HG03159 (cell line): ENCODE data around the gene LYL1.

Experiments
- ATAC-seq: cut with Tn5 transposase; IDR thresholded peaks from one replicate; pipeline ENCODE4 v1.9.1; 2021; ENCODE audit warnings: mild to moderate bottlenecking, moderate library complexity; ENCODE audit not compliant: unreplicated experiment

The LYL1 gene

GRCh38 chr19:13058951-13059660, 43.6 kb downstream of the LYL1 start:
- ATAC-seq, result no peak

- ATAC-seq, result no peak
These were observed 44.9 kb downstream of the LYL1 start for GRCh38 chr19:13057744-13058143.

GRCh38 chr19:13057147-13057572, 45.5 kb downstream of the LYL1 start:
- no peak for ATAC-seq

- no peak for ATAC-seq
These were observed 46.5 kb downstream of the LYL1 start for GRCh38 chr19:13056052-13056660.

DNA sequence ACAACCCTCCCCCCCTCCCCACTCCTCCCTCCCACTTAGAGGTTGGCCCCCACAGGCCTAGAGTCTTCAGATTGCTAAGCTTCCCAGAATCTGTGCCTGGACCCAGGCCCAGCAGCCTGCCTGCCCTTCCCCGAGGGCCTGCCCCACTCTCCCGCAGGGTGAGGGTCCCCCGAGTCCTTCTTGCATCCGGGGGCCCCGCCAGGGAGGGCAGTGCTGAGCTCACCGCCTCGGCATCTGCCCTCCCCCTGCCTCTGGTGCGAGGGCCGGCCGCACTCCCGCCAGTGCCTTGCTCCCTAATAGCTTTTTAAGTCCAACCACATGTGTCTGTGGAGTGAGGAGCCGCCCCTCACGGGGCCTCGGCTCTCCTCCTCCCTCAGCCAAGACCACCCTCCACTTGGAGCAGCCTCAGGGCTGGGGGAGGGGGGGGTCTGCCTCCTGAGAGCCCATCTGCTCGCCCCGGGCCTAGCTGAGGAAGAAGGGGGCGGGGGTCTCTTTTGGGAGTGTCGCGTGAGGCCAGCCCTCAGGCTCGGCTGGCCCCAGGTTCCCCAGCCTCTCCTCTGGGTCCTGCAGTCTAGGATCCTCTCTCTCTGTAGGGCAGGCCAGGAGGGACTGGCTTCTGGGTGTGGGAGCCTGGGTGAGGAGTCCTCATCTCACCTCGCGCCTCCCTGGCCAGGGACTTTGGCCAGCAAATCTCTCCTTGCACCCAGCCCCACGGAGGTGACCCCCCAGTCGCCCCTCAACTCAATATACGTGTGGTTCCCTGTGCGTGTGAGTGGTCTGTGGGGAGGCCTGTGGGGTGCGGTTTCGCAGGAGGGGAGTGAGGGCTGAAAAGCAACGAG, 47.2 kb downstream of the LYL1 start:
- ATAC-seq, result no peak

DNA sequence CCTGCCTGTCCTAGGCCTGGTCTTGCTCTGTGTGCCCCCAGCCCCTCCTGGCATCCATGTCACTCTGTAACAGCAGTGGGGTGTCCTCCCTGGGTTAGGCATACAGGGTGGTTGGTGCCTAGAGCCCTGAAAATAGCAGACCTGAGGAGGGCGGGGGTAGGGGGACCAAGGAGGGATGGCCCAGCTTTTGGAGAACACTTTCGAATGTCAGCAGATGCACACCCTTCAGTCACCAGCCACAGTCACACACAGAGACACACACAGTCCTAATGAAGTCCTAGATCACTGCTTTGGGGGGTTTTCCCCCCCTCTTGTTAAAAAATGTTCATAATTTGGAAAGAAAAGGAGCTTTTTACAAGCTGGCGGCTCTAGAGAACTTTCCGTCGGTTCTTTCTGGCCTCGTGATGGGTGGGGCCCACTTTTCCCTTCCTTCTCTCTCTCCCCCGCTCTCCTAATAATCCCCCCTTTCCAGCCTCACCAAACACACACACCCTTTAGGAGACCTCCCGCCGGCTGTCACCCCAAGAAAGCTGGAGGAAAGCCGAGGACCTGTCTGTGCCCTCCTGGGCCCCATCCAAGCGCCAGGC, 47.9 kb downstream of the LYL1 start:
- ATAC-seq, result no peak

GRCh38 chr19:13053761-13054625, 48.7 kb downstream of the LYL1 start:
- no peak for ATAC-seq

DNA sequence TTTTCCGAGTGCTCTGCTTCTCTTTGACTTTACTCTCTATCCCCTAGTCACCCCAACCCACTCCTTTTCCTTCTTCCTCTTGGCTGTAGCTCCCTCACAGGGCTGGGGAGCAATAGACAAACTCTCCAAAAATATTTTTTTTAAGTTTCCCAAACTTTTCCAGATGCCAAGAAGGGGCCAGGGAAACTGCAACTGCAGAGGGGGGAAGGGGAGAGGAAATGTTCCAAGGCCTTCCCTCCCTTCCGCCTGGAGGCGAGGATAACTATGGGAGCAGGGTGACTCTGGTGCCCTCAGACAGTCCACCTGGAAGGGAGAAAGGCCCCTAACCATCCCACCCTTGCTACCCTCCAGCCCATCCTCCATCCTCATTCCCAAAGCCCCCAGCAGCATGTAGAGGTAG, 49.4 kb downstream of the LYL1 start:
- no peak for ATAC-seq

GRCh38 chr19:13052447-13053175, 50.0 kb downstream of the LYL1 start:
- no peak for ATAC-seq

DNA sequence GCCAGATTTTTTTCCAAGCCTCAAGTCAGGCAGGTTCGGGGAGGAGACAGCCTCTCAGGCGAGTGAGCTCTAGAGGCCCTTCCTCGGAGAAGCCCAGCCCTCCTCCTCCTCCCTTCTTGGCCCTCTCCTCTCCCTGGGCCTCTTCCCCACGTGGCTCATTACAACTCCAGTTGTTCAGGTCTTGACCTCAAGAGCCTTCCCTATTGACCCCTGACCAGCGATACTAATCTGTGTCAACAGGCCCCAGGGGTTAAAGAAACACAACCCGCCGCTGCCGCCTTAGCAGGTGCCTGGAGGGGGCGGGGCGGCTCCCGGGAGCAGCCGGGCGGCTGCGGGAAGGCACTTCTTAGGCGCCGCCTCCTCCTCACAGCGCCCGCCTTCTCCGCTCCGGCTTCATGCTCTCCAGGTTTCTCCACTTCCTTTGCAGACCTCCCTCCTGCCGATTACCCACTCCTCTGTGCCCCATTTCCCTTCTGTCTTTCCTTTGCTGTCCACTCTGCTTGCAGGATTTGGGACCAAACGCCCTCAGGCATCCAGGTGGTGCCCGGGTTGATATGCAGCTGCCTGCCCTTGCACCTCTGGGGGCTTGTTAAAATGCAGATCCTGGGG, 51.0 kb downstream of the LYL1 start:
- no peak for ATAC-seq

GRCh38 chr19:13050274-13050673, 52.4 kb downstream of the LYL1 start:
- no peak for ATAC-seq
